Fibroblast of the conjunctiva (primary cell): ENCODE measurements around the gene FSTL4.
"Not testable (repeated sequence)": the region's sequence is repeated elsewhere in the genome, so short reads cannot be mapped to it uniquely, and the experiment has no call there.

Source experiments
- DNase-seq: peaks from one replicate; pipeline ENCODE4 v3.0.0-alpha.2; 2010; ENCODE audit warnings: low read depth

Gene FSTL4

DNA sequence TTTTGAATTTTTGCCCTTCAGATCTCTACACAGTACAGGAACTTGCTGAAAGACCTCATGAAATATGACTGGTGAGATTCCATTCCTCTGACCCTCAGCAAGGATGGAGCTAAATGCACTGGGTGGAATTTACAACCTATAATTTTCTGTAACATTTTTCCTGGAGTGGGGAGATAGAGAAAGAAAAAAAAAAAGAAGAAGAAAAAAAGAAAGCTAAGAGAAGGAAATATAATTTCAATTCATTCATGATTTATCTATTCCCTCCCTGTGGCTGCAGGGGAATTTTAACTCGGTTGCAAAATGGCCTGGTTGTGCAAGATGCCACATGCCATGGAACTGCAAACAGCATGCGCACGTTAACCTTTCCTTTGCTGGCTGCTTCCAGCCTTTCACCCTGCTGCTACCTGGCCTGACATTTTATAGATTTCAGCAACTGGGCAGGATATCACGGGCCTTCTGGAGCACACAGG, 155.4 kb downstream of the FSTL4 start:
- DNase-seq: no peak

DNA sequence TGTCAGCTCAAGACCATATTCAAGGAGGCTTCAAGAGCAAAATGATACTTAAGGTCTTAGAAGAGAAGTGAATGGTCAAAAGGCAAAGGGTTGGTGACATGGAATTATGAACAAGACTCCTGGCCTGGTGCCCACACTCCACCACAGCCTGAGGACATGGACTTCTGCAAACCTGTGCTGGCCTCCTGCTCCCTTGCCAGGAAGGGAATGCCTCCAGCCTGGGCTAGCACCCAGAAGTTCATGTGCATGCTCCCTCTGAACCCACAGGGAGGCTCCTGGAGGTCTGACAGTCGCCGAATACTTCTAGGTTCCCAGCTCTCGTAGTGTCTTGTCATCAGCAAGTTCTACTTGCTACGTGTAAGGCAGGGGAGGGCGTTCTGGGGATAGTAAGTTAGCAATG, 156.7 kb downstream of the FSTL4 start:
- no peak for DNase-seq

DNA sequence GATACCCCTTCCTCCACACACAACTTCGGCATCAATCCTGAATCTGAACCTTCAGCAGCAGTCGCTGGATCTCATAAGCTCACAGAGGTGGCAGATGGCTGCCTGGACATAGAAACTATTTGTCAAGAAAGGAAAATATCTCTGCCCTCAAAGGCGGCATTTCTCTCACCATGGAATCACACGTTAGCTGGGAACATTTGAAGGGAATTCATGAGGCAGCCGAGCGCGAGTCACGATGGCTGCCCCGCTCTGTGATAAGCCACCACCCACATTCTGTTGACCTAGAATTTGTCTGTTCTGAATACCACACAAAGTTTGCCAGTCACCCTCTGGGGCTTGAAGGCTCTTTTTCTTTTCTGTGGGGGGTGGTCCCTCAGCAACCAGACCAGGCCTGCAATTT, 157.9 kb downstream of the FSTL4 start:
- no peak for DNase-seq

GRCh38 chr5:133453831-133454230, 158.5 kb downstream of the FSTL4 start:
- DNase-seq: no peak

DNA sequence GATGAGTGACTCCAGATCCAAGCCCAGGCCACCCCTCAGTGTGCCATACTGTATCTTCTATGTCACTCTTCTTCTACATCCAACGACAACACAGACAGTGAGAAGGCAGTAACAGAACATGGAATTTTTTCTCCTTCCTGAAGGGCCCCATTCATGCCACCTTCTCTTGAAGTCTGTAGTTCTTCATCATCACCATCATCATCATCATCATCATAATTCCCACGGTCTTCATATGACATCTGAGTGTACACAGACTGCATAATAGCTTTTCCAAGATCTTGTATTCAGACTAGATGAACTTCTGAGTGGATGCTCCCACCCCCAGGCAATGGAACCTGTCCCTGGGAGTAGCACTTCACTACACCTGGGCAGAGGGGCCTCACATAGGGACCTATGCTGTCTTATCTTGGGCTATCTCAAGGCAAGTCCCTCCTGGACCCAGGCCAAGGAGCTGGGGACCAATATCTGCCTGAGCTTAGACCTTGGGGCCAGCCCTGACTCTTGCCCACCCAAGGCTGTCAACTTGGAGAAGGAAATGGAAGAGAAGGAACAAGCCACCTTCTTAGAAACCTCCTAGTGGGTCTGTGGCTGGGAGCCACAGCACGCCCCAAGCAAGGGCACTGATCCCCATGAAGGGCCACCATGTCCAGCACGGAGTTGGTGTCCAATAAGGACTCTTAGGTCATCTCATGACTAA, 159.1 kb downstream of the FSTL4 start:
- no peak for DNase-seq

- DNase-seq: no peak
These were observed 160.4 kb downstream of the FSTL4 start for GRCh38 chr5:133451926-133452325.

- DNase-seq: no peak
These were observed 162.1 kb downstream of the FSTL4 start for GRCh38 chr5:133450286-133450685.

- no peak for DNase-seq
These were observed 163.2 kb downstream of the FSTL4 start for GRCh38 chr5:133449181-133449580.

DNA sequence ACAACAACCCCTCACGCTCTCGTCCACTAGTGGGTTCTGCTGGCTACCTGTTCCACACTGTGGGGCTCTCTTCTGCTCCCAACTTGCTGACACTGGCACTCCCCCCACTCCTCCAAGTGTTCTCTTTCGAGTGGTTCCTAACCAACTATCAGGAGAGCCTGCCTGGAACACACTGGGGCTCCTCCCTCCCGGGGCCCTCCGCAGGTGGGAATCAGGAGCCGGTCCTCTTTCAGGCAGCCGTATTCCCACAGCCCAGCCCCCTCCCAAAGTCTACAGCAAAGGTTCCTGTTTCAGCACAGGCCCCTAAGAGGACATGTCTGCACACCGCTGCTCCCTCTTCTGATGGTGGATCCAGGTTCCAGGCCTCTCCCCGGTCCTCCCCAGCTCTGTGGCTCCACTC, 165.9 kb downstream of the FSTL4 start:
- DNase-seq: no peak

- DNase-seq: no peak
These were observed 166.6 kb downstream of the FSTL4 start for GRCh38 chr5:133445744-133446143.

GRCh38 chr5:133445204-133445603, 167.1 kb downstream of the FSTL4 start:
- DNase-seq: not testable (repeated sequence)

GRCh38 chr5:133444711-133445110, 167.6 kb downstream of the FSTL4 start:
- no peak for DNase-seq

DNA sequence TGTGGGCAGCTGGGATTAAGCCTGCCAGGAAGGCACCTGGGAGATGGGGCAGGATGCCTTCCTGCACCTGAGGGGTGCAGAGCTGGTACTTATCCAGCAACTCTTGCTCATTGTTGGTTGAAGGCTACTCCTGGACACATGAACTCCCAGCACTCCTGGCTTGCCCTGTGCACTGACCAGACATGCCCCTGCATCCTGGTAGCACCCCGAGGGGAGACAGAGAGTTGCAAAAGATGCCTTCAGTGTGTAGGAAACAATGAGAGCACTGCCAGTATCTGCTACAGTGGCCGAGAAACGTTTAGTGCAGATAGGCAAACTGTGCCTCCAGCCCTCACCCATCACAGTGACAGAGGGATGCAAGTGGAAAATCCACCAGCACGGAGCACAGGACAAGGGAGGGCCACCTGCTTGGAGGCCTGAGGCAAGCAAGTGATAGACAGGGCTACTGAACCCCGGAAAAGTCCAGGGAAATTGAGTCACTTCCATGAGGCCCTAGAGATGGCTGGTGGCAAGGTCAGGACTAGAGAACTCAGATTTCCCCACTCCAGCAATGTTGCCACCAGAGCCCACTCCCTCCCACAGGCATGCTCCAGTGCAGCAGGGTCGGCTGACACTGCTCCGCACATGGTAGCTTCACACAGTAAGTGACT, 171.1 kb downstream of the FSTL4 start:
- DNase-seq: no peak

- no peak for DNase-seq
These were observed 171.8 kb downstream of the FSTL4 start for GRCh38 chr5:133440467-133441115.

DNA sequence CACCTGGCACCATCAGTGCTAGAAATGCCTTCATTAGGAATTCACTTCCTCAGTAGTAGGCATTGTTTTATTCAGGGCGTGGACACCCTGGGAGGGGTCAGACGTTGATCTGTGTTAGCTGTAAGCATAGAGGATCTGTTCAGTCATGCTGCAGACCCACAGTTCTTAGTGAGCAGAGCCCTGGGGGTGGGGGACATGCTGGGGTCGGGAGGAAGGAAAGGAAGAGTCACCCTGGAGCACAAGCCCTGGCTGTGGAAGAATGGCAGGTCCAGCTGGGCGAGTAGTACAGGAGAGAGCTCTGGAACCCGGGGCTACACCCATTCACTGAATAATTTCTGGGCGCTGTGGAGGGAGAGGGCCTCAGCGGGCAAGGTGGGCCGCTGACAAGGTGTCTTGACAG, 172.5 kb downstream of the FSTL4 start:
- no peak for DNase-seq

DNA sequence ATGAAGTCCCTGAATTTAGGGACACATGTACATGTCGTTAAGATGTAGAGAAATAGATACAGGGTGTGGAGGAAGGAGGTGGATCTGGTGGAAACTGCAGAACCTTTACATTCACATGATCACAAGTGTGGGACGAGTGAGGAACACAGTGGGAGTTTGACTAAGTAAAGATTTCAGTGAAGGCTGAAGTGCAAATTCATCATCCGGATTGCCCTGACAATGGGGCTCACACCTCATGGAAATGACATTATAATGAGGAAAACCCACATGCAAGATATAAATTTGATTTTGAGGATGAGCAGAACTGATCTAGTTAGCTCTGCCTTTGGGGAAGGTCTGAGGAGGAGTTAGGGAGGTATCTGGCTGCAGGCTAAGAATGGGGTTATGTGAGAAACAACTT, 173.9 kb downstream of the FSTL4 start:
- no peak for DNase-seq

DNA sequence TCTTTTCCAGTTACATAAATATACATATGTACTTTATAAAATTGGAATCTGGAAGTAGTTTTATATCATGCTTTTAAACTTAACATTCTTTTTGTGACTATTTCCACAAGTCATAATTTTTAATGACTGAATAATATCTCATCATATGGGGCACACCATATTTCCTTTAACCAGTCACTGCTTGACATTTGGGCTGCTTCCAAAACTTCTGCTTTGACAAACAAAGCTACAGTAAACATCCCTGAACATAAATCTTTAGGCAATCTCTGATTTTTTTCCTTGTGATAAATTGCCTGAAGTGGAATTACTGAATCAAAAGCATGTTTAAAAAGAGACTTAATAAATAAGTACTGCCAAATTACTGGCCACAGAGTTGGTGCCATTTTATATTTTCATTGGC, 178.0 kb downstream of the FSTL4 start:
- no peak for DNase-seq

DNA sequence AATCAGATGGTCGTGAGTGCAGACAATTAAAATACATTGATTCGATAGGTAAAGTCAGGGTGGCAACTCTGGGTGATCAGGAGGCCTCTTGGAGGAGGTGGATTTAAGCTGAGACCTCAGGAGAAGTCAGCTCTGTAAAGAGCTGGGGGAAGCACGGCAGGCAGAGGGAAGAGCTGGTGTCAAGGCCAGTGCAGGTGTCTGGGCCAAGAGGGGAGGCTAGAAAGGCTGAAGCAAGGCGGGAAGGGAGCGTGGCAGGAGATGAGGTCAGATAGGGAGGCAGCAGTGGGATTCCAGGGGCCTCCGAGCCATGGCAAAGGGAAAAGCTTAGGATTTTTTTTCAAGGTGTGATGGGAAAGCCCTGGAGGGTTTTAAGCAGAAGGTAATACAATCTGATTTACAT, 178.7 kb downstream of the FSTL4 start:
- no peak for DNase-seq

- no peak for DNase-seq
These were observed 179.3 kb downstream of the FSTL4 start for GRCh38 chr5:133432956-133433532.

- no peak for DNase-seq
These were observed 180.9 kb downstream of the FSTL4 start for GRCh38 chr5:133431326-133431865.

- DNase-seq: no peak
These were observed 182.2 kb downstream of the FSTL4 start for GRCh38 chr5:133430095-133430494.

- no peak for DNase-seq
These were observed 183.3 kb downstream of the FSTL4 start for GRCh38 chr5:133429046-133429445.
